ENCODE data around the gene ARNT2. TPM values are rescaled to one million over a fixed set of nuclear protein-coding genes. Genes with fewer than 3 reads are reported as not detected.

ARNT2 gene
- total and polyA plus RNA-seq, 3 donors from 2014 or later: 34.3 to 58.7 (median 50.2) TPM

DNA sequence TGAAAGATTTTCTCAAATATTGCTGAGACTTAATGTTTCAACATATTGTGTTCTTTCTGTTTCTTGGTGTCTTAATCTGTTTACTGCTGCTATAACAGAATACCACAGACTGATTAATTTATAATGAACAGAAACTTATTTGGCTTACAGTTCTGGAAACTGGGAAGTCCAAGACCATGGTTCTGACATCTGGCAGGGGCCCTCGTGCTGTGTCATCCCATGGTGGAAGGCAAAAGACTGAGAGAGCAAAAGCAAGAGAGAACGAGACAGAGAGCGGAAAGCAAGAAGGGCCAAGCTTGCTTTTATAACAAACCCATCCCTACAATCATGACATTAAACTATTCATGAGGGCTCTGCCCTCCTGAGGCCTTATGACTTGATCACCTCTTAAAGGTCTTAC lies 88.7 kb downstream of the ARNT2 start:
- no peak for DNase-seq
- peaks cover 9% of the 10 kb centered on the region for H3K4me1 ChIP-seq
- TF ChIP-seq, protein P1, sequence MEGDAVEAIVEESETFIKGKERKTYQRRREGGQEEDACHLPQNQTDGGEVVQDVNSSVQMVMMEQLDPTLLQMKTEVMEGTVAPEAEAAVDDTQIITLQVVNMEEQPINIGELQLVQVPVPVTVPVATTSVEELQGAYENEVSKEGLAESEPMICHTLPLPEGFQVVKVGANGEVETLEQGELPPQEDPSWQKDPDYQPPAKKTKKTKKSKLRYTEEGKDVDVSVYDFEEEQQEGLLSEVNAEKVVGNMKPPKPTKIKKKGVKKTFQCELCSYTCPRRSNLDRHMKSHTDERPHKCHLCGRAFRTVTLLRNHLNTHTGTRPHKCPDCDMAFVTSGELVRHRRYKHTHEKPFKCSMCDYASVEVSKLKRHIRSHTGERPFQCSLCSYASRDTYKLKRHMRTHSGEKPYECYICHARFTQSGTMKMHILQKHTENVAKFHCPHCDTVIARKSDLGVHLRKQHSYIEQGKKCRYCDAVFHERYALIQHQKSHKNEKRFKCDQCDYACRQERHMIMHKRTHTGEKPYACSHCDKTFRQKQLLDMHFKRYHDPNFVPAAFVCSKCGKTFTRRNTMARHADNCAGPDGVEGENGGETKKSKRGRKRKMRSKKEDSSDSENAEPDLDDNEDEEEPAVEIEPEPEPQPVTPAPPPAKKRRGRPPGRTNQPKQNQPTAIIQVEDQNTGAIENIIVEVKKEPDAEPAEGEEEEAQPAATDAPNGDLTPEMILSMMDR (IDR thresholded peaks at IDR 0.05): no peak
- TF ChIP-seq POLR2A (IDR thresholded peaks at IDR 0.05): no peak

DNA sequence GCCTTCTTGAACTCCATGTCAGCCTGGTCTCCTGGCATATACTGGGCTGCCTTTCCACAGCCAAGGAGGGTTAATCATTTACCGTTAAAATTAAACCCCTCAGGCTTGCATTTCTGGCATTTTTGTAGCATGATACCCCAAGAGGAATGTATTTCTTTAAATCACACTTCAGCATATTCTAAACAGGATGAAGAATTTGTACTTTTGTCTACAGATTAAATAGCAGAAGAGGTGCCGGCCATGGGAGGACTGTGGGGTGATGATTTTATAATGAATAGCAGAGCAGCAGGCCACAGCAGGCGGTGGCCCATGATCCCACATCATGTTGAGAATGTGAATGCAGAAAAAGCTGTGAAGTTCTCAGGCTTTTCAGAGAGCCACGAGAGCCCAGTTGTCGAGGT lies 90.2 kb downstream of the ARNT2 start:
- no peak overlapping the region for H3K27ac ChIP-seq
- peaks cover 21% of the 10 kb centered on the region for H3K4me1 ChIP-seq
- no peak overlapping the region for H3K4me3 ChIP-seq
- DNase-seq: no peak
- TF ChIP-seq POLR2A (IDR thresholded peaks at IDR 0.05): no peak
- TF ChIP-seq, protein P1 (IDR thresholded peaks at IDR 0.05): no peak
- no peaks in the 10 kb centered on the region for H3K36me3 ChIP-seq (ENCODE audit: low read depth, missing control alignments)
- no peaks in the 10 kb centered on the region for H3K27me3 ChIP-seq
- 84% methylated on average over 5 of the region's 5 CpGs for WGBS, 2 donors
- H3K9me3 ChIP-seq: no peaks in the 10 kb centered on the region
- intact Hi-C loops (cut with DNase I; ENCODE audit: low total_unique reads): no loop called here

More for the DNA sequence above, 88.7 kb downstream of the ARNT2 start:
- H3K27ac ChIP-seq: no peak overlapping the region
- H3K9me3 ChIP-seq: no peaks in the 10 kb centered on the region
- WGBS, 2 donors: 91 to 95% methylated on average over 3 of the region's 3 CpGs
- intact Hi-C loops (cut with DNase I; ENCODE audit: low total_unique reads): no loop called here
- H3K36me3 ChIP-seq (ENCODE audit: low read depth, missing control alignments): no peaks in the 10 kb centered on the region
- H3K4me3 ChIP-seq: no peak overlapping the region
- no peaks in the 10 kb centered on the region for H3K27me3 ChIP-seq

DNA sequence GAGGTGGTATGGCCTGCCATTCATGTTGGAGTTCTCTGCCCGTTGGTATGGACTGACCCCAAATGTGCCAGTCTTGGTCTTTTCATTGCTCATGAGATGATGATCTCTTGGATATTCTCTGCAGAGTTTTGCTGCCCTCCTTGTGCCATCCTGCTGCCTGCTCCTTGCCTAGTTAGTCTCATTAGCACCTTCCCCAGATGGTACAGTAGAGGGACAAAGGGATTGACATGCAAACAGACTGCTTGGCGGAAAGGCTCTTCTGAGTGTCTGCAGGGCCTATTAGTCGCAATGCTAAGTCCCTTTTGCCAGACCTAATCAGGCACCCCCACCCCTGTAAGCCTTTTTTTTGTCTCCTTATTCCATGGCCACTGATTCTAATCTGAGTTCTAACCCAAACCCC lies 90.6 kb downstream of the ARNT2 start:
- 91 to 98% methylated on average over 3 of the region's 3 CpGs for WGBS, 2 donors
- H3K27me3 ChIP-seq: no peaks in the 10 kb centered on the region
- DNase-seq: no peak
- no peak for TF ChIP-seq POLR2A (IDR thresholded peaks at IDR 0.05)
- TF ChIP-seq, protein P1 (IDR thresholded peaks at IDR 0.05): no peak
- intact Hi-C loops (cut with DNase I; ENCODE audit: low total_unique reads): no loop called here
- no peaks in the 10 kb centered on the region for H3K9me3 ChIP-seq
- H3K4me3 ChIP-seq: no peak overlapping the region
- peaks cover 21% of the 10 kb centered on the region for H3K4me1 ChIP-seq
- H3K27ac ChIP-seq: no peak overlapping the region
- no peaks in the 10 kb centered on the region for H3K36me3 ChIP-seq (ENCODE audit: low read depth, missing control alignments)

DNA sequence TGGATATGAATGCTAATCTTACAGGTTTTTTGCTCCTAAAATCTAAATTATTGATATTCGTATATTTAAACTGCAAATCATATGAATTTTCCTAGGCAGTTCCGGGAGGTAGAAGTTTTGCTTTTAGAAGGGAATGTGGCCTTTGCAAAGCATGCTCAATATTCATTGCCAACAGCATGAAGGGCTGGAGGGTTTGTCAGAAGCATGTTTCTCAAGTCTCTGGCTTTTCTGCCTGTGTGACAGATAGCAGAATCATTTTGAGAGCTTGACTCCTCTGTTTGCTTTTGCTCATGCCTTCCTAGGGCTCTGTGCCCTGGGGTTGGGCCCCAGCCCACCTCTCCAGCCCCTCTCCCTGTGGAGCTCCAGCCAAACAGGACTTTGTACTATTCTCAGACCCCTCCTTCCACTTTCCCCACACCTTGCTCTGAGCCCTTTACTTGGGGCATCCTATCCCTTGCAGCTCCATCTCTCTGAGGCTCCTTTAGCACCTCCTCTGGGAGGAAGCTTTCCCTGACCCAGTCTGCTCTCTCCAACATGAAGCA lies 91.3 kb downstream of the ARNT2 start:
- H3K27ac ChIP-seq: no peak overlapping the region
- intact Hi-C loops (cut with DNase I; ENCODE audit: low total_unique reads): no loop called here
- H3K4me3 ChIP-seq: no peak overlapping the region
- H3K36me3 ChIP-seq (ENCODE audit: low read depth, missing control alignments): no peaks in the 10 kb centered on the region
- H3K9me3 ChIP-seq: no peaks in the 10 kb centered on the region
- H3K4me1 ChIP-seq: peaks cover 25% of the 10 kb centered on the region
- no peak for DNase-seq
- TF ChIP-seq, protein P1 (IDR thresholded peaks at IDR 0.05): no peak
- no peaks in the 10 kb centered on the region for H3K27me3 ChIP-seq
- 86 to 94% methylated on average over 2 of the region's 2 CpGs for WGBS, 2 donors

DNA sequence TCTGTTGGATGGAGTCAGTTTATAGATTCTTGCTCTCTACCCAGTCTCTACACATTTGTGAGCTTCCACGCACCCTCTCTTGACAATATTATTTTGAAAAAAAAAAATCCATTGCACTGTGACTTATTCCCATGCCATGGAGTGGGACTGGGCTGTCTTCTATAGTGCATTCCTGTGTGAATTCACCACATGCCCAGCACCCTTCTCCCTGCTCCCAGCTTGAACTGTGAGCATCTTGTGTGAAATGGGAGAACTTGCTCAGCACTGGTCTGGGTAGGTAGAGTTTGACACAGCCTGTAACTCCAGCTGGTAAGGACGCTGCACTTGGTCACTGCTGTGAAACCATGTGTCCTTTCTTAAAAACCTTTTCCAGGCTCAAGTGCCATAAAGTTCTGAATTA lies 91.9 kb downstream of the ARNT2 start:
- TF ChIP-seq, protein P1 (IDR thresholded peaks at IDR 0.05): no peak
- no peak for TF ChIP-seq POLR2A (IDR thresholded peaks at IDR 0.05)
- DNase-seq: no peak
- 89 to 99% methylated on average over 2 of the region's 2 CpGs for WGBS, 2 donors
- intact Hi-C loops (cut with DNase I; ENCODE audit: low total_unique reads): no loop called here
- H3K4me3 ChIP-seq: no peak overlapping the region
- no peak overlapping the region for H3K27ac ChIP-seq
- no peaks in the 10 kb centered on the region for H3K27me3 ChIP-seq
- peaks cover 31% of the 10 kb centered on the region for H3K4me1 ChIP-seq
- H3K36me3 ChIP-seq (ENCODE audit: low read depth, missing control alignments): no peaks in the 10 kb centered on the region
- H3K9me3 ChIP-seq: no peaks in the 10 kb centered on the region

Data from testis (tissue), 3 donors.